Liver (tissue), 3 donors: ENCODE results near the gene KRTAP4-7.

Experiments
- EGR1 ChIP-seq, 2 donors: IDR thresholded peaks; 2 replicates each; pipeline ENCODE4 v1.6.1; 2016 to 2018; ENCODE audit warnings: antibody characterized with exemption in 2 of 2, low read depth in 2 of 2
- FOXA1 ChIP-seq: IDR thresholded peaks from 2 replicates; pipeline ENCODE4 v1.6.1; 2016; ENCODE audit warnings: antibody characterized with exemption
- GABPA ChIP-seq, 2 donors: IDR thresholded peaks in 1 of 2; conservative IDR thresholded peaks in 1 of 2; 2 replicates each; pipeline ENCODE4 v1.6.1; 2016; ENCODE audit warnings: antibody characterized with exemption in 2 of 2, mild to moderate bottlenecking in 1 of 2, moderate library complexity in 1 of 2
- HNF4A ChIP-seq, 2 donors: conservative IDR thresholded peaks; 2 replicates each; pipeline ENCODE4 v1.6.1; 2016; ENCODE audit warnings: antibody characterized with exemption in 2 of 2, mild to moderate bottlenecking in 2 of 2
- JUND ChIP-seq, 2 donors: IDR thresholded peaks; 2 replicates each; pipeline ENCODE4 v1.6.1; 2016; ENCODE audit warnings: antibody characterized with exemption in 2 of 2
- RXRA ChIP-seq, 2 donors: IDR thresholded peaks; 2 replicates each; pipeline ENCODE4 v1.6.1; 2017 to 2018; ENCODE audit warnings: antibody characterized with exemption in 2 of 2, mild to moderate bottlenecking in 1 of 2
- SP1 ChIP-seq: IDR thresholded peaks from 2 replicates; pipeline ENCODE4 v1.6.1; 2018; ENCODE audit warnings: antibody characterized with exemption, mild to moderate bottlenecking
- TAF1 ChIP-seq: conservative IDR thresholded peaks from 2 replicates; pipeline ENCODE4 v1.6.1; 2016; ENCODE audit warnings: antibody characterized with exemption, mild to moderate bottlenecking
- YY1 ChIP-seq: IDR thresholded peaks from 2 replicates; pipeline ENCODE4 v1.6.1; 2016; ENCODE audit warnings: antibody characterized with exemption, mild to moderate bottlenecking
- TF ChIP-seq, protein P1 (sequence below): fragments of 150-350 bp; IDR thresholded peaks from 2 replicates; pipeline ENCODE4 v1.5.1; 2017; ENCODE audit warnings: improper control_type of control experiment, low read depth, low read length; ENCODE audit not compliant: missing input control
- TF ChIP-seq, protein P2 (sequence below): IDR thresholded peaks from 2 replicates; pipeline ENCODE4 v1.6.1; 2016; ENCODE audit warnings: antibody characterized with exemption
- TF ChIP-seq, protein P3 (sequence below): IDR thresholded peaks from 2 replicates; pipeline ENCODE4 v1.6.1; 2016; ENCODE audit warnings: antibody characterized with exemption, mild to moderate bottlenecking
- TF ChIP-seq, protein P4 (sequence below): IDR thresholded peaks from 2 replicates; pipeline ENCODE4 v1.6.1; 2016; ENCODE audit warnings: antibody characterized with exemption
- donor health status: healthy.
- donor health status: healthy.

DNA sequence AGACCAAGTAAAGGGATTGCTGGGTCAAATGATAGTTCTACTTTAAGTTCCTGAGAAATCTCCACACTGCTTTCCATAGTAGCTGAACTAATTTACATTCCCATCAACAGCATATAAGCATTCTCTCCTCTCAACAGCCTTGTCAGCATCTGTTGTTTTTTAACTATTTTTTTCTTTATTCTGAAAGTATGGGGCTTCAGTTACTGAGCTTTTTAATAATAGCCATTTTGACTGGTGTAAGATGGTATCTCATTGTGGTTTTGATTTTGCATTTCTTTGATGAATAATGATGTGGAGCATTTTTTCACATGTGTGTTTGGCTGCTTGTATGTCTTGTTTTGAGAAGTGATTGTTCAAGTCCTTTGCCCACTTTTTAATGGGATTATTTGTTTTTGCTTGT, 31.4 kb upstream of the KRTAP4-7 start:
- TF ChIP-seq, protein P1, sequence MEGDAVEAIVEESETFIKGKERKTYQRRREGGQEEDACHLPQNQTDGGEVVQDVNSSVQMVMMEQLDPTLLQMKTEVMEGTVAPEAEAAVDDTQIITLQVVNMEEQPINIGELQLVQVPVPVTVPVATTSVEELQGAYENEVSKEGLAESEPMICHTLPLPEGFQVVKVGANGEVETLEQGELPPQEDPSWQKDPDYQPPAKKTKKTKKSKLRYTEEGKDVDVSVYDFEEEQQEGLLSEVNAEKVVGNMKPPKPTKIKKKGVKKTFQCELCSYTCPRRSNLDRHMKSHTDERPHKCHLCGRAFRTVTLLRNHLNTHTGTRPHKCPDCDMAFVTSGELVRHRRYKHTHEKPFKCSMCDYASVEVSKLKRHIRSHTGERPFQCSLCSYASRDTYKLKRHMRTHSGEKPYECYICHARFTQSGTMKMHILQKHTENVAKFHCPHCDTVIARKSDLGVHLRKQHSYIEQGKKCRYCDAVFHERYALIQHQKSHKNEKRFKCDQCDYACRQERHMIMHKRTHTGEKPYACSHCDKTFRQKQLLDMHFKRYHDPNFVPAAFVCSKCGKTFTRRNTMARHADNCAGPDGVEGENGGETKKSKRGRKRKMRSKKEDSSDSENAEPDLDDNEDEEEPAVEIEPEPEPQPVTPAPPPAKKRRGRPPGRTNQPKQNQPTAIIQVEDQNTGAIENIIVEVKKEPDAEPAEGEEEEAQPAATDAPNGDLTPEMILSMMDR: no peak
- TF ChIP-seq, protein P2, sequence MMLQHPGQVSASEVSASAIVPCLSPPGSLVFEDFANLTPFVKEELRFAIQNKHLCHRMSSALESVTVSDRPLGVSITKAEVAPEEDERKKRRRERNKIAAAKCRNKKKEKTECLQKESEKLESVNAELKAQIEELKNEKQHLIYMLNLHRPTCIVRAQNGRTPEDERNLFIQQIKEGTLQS: no peak
- TF ChIP-seq SP1: no peak
- no peak for TF ChIP-seq FOXA1
- no peak for TF ChIP-seq TAF1
- TF ChIP-seq, protein P3, sequence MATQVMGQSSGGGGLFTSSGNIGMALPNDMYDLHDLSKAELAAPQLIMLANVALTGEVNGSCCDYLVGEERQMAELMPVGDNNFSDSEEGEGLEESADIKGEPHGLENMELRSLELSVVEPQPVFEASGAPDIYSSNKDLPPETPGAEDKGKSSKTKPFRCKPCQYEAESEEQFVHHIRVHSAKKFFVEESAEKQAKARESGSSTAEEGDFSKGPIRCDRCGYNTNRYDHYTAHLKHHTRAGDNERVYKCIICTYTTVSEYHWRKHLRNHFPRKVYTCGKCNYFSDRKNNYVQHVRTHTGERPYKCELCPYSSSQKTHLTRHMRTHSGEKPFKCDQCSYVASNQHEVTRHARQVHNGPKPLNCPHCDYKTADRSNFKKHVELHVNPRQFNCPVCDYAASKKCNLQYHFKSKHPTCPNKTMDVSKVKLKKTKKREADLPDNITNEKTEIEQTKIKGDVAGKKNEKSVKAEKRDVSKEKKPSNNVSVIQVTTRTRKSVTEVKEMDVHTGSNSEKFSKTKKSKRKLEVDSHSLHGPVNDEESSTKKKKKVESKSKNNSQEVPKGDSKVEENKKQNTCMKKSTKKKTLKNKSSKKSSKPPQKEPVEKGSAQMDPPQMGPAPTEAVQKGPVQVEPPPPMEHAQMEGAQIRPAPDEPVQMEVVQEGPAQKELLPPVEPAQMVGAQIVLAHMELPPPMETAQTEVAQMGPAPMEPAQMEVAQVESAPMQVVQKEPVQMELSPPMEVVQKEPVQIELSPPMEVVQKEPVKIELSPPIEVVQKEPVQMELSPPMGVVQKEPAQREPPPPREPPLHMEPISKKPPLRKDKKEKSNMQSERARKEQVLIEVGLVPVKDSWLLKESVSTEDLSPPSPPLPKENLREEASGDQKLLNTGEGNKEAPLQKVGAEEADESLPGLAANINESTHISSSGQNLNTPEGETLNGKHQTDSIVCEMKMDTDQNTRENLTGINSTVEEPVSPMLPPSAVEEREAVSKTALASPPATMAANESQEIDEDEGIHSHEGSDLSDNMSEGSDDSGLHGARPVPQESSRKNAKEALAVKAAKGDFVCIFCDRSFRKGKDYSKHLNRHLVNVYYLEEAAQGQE: no peak
- no peak for TF ChIP-seq EGR1 (IDR thresholded peaks at IDR 0.05; ENCODE audit: low read depth in 2 of 2)
- no peak for TF ChIP-seq JUND (IDR thresholded peaks at IDR 0.05)
- TF ChIP-seq, protein P4, sequence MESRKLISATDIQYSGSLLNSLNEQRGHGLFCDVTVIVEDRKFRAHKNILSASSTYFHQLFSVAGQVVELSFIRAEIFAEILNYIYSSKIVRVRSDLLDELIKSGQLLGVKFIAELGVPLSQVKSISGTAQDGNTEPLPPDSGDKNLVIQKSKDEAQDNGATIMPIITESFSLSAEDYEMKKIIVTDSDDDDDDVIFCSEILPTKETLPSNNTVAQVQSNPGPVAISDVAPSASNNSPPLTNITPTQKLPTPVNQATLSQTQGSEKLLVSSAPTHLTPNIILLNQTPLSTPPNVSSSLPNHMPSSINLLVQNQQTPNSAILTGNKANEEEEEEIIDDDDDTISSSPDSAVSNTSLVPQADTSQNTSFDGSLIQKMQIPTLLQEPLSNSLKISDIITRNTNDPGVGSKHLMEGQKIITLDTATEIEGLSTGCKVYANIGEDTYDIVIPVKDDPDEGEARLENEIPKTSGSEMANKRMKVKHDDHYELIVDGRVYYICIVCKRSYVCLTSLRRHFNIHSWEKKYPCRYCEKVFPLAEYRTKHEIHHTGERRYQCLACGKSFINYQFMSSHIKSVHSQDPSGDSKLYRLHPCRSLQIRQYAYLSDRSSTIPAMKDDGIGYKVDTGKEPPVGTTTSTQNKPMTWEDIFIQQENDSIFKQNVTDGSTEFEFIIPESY: no peak
- no peak for TF ChIP-seq YY1
- no peak for TF ChIP-seq HNF4A (conservative IDR thresholded peaks at IDR 0.05)
- no peak for TF ChIP-seq RXRA (IDR thresholded peaks at IDR 0.05)
- TF ChIP-seq GABPA (IDR thresholded peaks at IDR 0.05 in 1 of 2, conservative IDR thresholded peaks at IDR 0.05 in 1 of 2): no peak
